OCI-LY7 (cell line): ENCODE measurements around the gene ACSS1. TPM values are rescaled to one million over a fixed set of nuclear protein-coding genes. Genes with fewer than 3 reads are reported as not detected.

Experiments
- BruUV-seq: library from RNA; stranded (reverse); fragments of 400-500 nt; replicated peaks from 2 replicates; lab custom pipeline; 2021; lab: Mats Ljungman, UMichigan
- CTCF ChIA-PET: fragments of 300-600 bp; sonication (Branson Sonifier 250); formaldehyde crosslinking; loops from one replicate; lab custom pipeline; 2022; ENCODE audit warnings: antibody characterized with exemption; ENCODE audit not compliant: unreplicated experiment; lab: Charles Lee
- POLR2A ChIA-PET: fragments of 300-600 bp; sonication (Branson Sonifier 250); formaldehyde crosslinking; loops from one replicate; lab custom pipeline; 2022; ENCODE audit warnings: antibody characterized with exemption; lab: Charles Lee
- DNase-seq: peaks from one replicate; pipeline ENCODE4 v3.0.0-alpha.2; 2015; ENCODE audit warnings: low spot score
- H2AFZ ChIP-seq: fragments of 200-600 bp; sonication (generic), shearing (Covaris generic); 2 replicates; pipeline ENCODE4 v1.6.1; 2014; ENCODE audit warnings: mild to moderate bottlenecking, antibody characterized with exemption, low read length, moderate library complexity
- H3K27ac ChIP-seq: fragments of 200-600 bp; sonication (generic); 2 replicates; pipeline ENCODE4 v1.5.1; 2014; ENCODE audit warnings: mixed run types, low read depth, mild to moderate bottlenecking, moderate library complexity, low read length, inconsistent platforms; ENCODE audit not compliant: poor library complexity, severe bottlenecking
- H3K36me3 ChIP-seq: fragments of 200-600 bp; sonication (generic); 2 replicates; pipeline ENCODE4 v1.6.1; 2014; ENCODE audit warnings: mild to moderate bottlenecking, antibody characterized with exemption, low read length, moderate library complexity, mixed read lengths; ENCODE audit not compliant: insufficient read depth
- H3K4me1 ChIP-seq: fragments of 200-600 bp; sonication (generic); 2 replicates; pipeline ENCODE4 v1.5.1; 2014; ENCODE audit warnings: mild to moderate bottlenecking, low read length; ENCODE audit not compliant: insufficient read depth, poor library complexity, severe bottlenecking
- H3K4me2 ChIP-seq: fragments of 200-600 bp; sonication (generic); 2 replicates; pipeline ENCODE4 v1.6.1; 2014; ENCODE audit warnings: mild to moderate bottlenecking, low read length
- H3K4me3 ChIP-seq: fragments of 200-600 bp; sonication (generic); 2 replicates; pipeline ENCODE4 v1.5.1; 2014; ENCODE audit warnings: mild to moderate bottlenecking, low read depth, low read length; ENCODE audit not compliant: poor library complexity, severe bottlenecking
- H3K79me2 ChIP-seq: fragments of 200-600 bp; sonication (generic); 2 replicates; pipeline ENCODE4 v1.6.1; 2016; ENCODE audit warnings: low read depth, mild to moderate bottlenecking, low read length, moderate library complexity, mixed read lengths; ENCODE audit not compliant: insufficient read depth
- H3K9me2 ChIP-seq: fragments of 200-600 bp; sonication (generic); 2 replicates; pipeline ENCODE4 v1.6.1; 2016; ENCODE audit warnings: mild to moderate bottlenecking, low read length, mixed read lengths; ENCODE audit not compliant: insufficient read depth
- H3K9me3 ChIP-seq: fragments of 200-600 bp; sonication (generic); 2 replicates; pipeline ENCODE4 v1.6.1; 2014; ENCODE audit warnings: mild to moderate bottlenecking, mixed run types, low read length, mixed read lengths
- H4K20me1 ChIP-seq: fragments of 200-600 bp; sonication (generic); 2 replicates; pipeline ENCODE4 v1.6.1; 2014; ENCODE audit warnings: mild to moderate bottlenecking, antibody characterized with exemption, low read length, moderate library complexity, mixed read lengths; ENCODE audit not compliant: insufficient read depth
- CTCF ChIP-seq: fragments of 200-600 bp; sonication (generic); conservative IDR thresholded peaks from 2 replicates; pipeline ENCODE4 v1.5.1; 2014; ENCODE audit warnings: mild to moderate bottlenecking, antibody characterized with exemption, low read length, moderate library complexity, mixed read lengths
- EZH2phosphoT487 ChIP-seq: fragments of 200-600 bp; sonication (generic); IDR thresholded peaks from 2 replicates; pipeline ENCODE4 v1.6.1; 2018; ENCODE audit warnings: low read depth, borderline replicate concordance, mild to moderate bottlenecking, mixed run types, antibody characterized with exemption, low read length, moderate library complexity, mixed read lengths
- intact Hi-C: fragments of 100-400 bp; cut with micrococcal nuclease; formaldehyde crosslinking; loops from one replicate; pipeline ENCODE4 v1.10.0; 2022; ENCODE audit not compliant: unreplicated experiment
- total RNA-seq, 2 experiments: library from RNA; depleted of rRNA in 1 of 2; stranded (reverse); fragments of >200 nt in 1 of 2; shearing (Covaris generic) in 1 of 2; gene quantifications; 2 replicates each; pipeline ENCODE4 v1.2.3, GENCODE V29; 2014 to 2022

ACSS1 gene
- total RNA-seq, 2 experiments from 2014 or later: 0.35 to 0.40 TPM

- DNase-seq: no peak
- Histone ChIP-seq H3K79me2 (no peaks in the 10 kb centered on the region), H3K36me3 (no peaks in the 10 kb centered on the region), H3K4me3 (no peak overlapping the region), H3K27ac (no peak overlapping the region), H3K4me2 (no peak overlapping the region), H3K9me2 (no peaks in the 10 kb centered on the region), H2AFZ (no peak overlapping the region), H3K4me1 (peaks cover 20% of the 10 kb centered on the region), H3K9me3 (no peaks in the 10 kb centered on the region), H4K20me1 (no peaks in the 10 kb centered on the region)
- ChIA-PET POLR2A (interaction anchor here (1.5 kb wide), 1 partner anchor 9 kb away, joined by 3 read pairs; no protein-coding TSS in a partner anchor), CTCF (no interaction called here)
- no peak for TF ChIP-seq EZH2phosphoT487
- no peak for TF ChIP-seq CTCF
- BruUV-seq: no TSS peak
- intact Hi-C loops: no loop called here
These were observed 12.6 kb downstream of the ACSS1 start for GRCh38 chr20:25045343-25045712.

GRCh38 chr20:25044660-25045342, 13.1 kb downstream of the ACSS1 start:
- H3K9me2 ChIP-seq: no peaks in the 10 kb centered on the region
- no peaks in the 10 kb centered on the region for H3K9me3 ChIP-seq
- ChIA-PET POLR2A (interaction anchor here (0.7 to 1.5 kb wide), 2 partner anchors 8 to 223 kb away, joined by 3 read pairs; no protein-coding TSS in a partner anchor), CTCF (no interaction called here)
- H3K27ac ChIP-seq: no peak overlapping the region
- no peak for TF ChIP-seq EZH2phosphoT487
- TF ChIP-seq CTCF: no peak
- no peaks in the 10 kb centered on the region for H4K20me1 ChIP-seq
- no peaks in the 10 kb centered on the region for H3K36me3 ChIP-seq
- no peak for DNase-seq
- BruUV-seq: no TSS peak
- no peak overlapping the region for H2AFZ ChIP-seq
- no peaks in the 10 kb centered on the region for H3K79me2 ChIP-seq
- intact Hi-C loops: no loop called here
- no peak overlapping the region for H3K4me2 ChIP-seq
- no peak overlapping the region for H3K4me3 ChIP-seq
- peaks cover 20% of the 10 kb centered on the region for H3K4me1 ChIP-seq

GRCh38 chr20:25044261-25044560, 13.7 kb downstream of the ACSS1 start:
- no peak overlapping the region for H2AFZ ChIP-seq
- no peaks in the 10 kb centered on the region for H3K36me3 ChIP-seq
- no peak for DNase-seq
- ChIA-PET CTCF (interaction anchor here (0.9 kb wide), 1 partner anchor 20 kb away, joined by 3 read pairs; no protein-coding TSS in a partner anchor), POLR2A (no interaction called here)
- no peaks in the 10 kb centered on the region for H3K9me3 ChIP-seq
- H3K9me2 ChIP-seq: no peaks in the 10 kb centered on the region
- intact Hi-C loops: no loop called here
- H3K4me2 ChIP-seq: no peak overlapping the region
- TF ChIP-seq EZH2phosphoT487: no peak
- no peak for TF ChIP-seq CTCF
- no peak overlapping the region for H3K27ac ChIP-seq
- no peaks in the 10 kb centered on the region for H4K20me1 ChIP-seq
- H3K4me1 ChIP-seq: peaks cover 20% of the 10 kb centered on the region
- no peaks in the 10 kb centered on the region for H3K79me2 ChIP-seq
- no peak overlapping the region for H3K4me3 ChIP-seq
- no TSS peak for BruUV-seq
